Measurements from ENCODE around the gene CNTNAP5. TPM values are rescaled to one million over a fixed set of nuclear protein-coding genes. Genes with fewer than 3 reads are reported as not detected.

CNTNAP5 gene
- total RNA-seq, 1 donor from 2014 or later, result not detected

DNA sequence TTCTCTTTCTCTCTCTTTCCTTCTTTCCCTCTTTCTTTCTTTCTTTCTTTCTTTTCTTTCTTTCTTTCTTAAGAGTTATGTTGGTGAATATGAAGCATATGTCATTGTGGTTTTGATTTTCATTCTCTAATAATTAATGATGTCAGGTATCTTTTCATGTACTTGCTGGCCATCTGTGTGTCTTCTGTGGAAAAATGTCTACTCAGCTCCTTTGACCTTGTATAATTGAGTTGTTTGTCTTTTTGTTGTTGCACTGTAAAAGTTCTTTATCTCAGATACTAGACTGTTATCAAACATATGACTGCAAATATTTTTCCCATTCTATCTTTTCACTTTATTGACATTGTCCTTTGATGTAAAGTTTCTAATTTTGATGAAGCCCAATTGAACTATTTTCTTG lies 645.1 kb downstream of the CNTNAP5 start:
- intact Hi-C loops (cut with micrococcal nuclease), result no loop called here

DNA sequence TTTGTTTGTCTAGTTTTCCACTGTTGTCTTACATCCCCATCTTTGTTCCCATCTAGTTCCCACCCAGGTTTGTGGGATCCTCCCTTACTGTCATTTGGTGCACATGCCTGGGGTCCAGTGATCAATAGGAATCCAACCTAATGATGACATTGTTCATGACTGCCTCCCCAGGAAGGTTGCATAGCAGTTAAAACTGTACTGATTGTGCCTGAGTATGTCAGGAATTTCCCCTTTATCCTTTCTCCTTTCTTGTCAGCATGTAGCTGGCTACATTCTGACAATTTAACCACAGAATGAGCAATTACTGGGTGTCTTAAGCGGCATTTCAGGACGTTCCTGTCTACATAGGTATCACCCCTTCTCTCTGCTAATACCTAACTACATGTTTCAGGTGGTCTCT lies 653.0 kb downstream of the CNTNAP5 start:
- intact Hi-C loops (cut with micrococcal nuclease), result no loop called here

DNA sequence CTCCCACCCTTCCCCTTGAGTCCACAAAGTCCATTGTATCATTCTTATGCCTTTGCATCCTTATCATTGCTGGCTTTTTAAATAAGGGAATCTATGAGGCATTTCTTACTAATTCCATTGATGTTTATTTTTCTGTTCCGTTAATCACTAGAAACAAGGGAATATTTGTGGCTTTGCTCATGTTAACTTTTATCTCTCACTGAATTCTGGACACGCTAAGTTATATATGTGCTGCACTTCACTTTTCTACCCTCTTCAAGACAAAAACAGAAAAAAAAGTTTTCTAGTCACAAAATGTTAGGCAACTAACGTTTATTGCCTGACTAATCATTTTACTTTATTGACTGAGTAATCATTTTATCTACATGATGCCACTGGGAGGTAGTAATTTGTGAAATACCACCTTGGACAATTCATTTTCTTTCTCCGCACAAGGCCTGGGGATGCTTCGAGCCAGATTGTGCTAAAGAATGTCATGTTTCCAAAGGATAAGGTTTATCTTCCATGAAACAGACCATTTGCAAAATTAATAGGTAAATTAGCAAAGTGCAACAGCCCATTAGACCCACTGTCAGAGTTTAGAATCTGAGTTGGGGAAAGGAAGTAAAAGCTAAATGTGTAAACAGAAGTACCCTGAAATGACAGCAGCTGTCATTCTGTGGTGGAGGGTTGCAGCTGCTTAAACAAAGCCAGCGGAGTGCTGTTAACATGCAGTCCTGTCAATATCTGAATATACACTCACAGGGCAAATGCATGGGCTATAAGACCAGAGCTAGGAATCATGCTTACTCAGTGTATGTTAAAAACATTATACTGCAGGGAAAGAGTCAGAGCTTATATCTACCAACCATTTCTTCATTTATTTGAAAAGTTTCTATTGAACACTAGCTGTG lies 658.7 kb downstream of the CNTNAP5 start:
- intact Hi-C loops (cut with micrococcal nuclease), result no loop called here

DNA sequence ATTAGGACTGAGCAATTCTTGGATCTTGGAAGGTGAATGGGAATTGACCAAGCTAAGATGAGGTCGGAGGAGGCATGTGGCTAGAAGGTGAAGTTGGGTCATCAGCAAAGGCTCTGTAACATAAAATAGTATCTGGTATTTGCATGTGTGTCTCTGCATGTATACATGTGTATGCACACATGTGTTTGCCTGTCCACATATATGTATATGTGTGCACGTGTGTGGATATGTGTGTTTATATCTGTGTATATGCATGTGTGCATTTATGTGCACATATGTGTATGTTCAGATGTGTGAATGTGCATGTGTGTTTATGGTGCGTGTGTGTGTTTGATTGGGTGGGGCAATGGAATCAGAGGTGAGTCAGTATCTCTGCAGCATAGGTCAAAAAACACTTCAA lies 664.3 kb downstream of the CNTNAP5 start:
- intact Hi-C loops (cut with micrococcal nuclease), result no loop called here

DNA sequence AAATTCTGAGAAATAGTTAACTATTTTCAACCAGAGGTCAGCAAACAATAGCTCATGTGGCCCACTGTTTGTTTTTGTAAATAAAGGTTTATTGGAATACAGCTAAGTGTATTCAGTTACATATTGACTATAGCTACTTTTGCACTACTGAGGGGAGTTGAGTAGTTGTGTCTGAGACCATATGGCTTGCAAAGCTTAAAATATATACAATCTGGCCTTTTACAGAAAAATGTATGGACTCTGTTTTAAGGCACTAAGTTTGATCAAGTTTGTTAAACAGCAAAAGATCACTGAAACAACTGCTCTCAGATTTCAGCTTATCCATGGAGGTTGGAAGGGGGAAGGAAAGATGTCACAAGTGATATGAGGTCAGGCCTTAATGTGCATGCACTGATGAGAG lies 667.1 kb downstream of the CNTNAP5 start:
- intact Hi-C loops (cut with micrococcal nuclease), result no loop called here

DNA sequence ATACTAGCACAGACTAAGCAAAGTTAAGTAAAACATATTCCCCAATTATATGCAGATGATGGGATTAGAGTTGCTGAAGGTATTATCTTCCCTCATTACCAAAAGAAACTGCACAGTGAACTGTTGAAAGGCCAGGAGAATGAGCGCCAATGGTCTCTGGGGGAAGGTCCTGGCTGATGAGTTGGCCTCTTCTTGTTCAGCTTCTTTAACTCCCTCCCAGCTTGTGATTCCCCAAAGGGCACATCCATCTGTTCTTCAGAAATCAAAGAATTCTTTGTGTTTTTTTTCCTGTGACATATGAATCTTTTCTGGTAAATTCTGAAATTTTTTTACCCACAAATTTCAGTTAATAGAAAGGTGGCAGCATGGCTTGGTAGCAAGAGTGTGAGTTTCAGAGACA lies 667.6 kb downstream of the CNTNAP5 start:
- intact Hi-C loops (cut with micrococcal nuclease), result no loop called here

DNA sequence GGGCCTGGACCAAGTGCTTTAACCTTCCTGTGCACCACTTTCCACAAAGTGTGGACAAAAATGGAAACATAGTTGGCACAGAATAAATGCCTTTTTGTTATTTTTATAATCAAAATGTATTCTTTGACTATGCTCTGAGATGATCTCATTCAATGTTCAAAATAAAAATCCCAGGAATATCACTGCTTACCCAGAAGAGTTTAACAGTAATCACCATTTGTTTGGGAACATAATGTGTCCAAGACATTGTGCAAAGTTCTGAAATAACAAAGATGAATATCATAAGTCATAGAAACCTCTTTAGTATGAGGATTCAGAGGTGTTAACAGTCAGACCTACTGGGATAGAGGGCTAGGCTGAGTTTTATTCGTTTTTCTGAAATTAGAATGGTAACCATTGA lies 668.1 kb downstream of the CNTNAP5 start:
- intact Hi-C loops (cut with micrococcal nuclease), result no loop called here

DNA sequence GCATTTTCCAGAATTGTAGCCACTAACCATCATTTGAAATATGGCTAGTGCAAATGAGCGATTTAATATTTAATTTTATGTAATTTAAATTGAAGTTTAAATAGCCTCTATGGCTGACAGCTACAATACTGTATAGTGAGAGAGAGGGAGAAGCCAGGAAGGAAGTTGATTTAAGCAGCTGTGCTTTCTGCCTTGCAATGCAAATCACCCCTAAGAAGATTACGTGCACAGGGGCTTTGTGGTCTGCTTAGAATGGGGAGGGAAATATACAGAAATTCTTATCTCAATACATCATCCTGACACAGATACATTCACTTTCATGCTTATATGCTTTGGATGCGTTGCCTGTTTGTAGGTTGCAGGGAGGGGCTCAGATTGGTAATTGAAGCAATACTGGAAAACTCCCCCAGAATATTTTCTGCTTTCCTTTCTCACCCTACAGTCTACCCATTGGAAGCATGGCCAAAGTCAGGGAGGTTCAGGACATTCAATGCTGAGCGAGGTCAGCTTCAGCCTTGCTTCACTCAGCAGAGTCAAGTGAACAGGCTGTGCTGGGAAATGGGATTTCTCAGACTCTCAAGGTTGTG lies 674.0 kb downstream of the CNTNAP5 start:
- intact Hi-C loops (cut with micrococcal nuclease), result no loop called here

DNA sequence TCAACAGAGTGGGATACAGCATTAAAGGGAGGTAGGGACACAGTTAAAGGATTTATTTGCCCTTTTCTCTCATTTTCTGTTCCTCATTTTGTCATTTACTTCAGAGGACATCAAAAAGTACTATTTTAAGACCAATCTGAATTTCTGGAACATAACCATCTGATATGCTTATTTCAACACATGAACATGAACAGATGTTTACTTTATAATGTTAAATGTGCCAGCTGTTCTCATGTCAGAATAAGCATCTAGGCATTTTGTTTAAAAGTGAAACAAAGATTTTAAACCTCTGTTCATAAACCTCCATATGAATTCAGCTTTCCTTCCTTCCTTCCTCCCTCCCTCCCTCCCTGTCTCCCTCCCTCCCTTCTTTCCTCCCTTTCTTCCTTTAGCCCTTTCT lies 677.7 kb downstream of the CNTNAP5 start:
- intact Hi-C loops (cut with micrococcal nuclease), result no loop called here

DNA sequence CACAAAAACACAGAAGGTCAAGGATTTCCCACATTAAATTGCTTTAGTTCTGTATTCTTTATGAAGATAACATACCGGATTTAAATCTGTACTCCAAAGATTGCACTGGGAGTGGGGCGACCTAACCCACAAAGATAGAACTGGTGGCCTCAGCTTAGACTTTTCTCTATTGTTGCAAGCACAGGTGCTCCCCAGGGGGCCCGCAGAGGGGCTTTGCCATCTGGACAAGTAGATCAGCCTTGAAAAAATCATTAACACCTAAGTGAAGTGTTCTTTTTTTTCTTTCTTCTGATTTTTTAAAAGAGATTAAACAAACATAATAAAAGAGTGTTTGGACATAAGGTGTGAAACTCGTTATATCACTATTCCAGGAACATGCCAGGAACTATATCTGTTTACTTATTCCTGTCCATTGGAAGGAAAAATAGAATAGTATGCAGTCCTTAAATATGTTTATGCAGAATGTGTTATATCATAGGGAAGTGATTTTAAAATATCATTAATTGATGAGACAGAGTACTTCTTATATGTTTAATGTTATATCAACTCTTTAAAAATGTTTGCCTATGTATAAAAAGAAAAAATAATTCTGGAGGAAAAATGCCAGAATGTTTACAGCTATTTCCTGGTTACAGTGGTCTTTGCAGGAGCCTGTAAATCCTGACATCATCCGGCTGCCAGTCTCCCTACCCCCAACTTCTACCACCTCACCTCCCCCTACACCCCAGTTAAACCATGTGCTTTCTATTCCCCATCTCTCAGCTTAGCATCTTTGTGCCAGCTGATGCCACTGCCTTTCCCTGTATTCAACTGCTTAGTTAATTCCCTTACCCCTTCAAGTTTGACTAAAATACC lies 679.2 kb downstream of the CNTNAP5 start:
- intact Hi-C loops (cut with micrococcal nuclease), result no loop called here

DNA sequence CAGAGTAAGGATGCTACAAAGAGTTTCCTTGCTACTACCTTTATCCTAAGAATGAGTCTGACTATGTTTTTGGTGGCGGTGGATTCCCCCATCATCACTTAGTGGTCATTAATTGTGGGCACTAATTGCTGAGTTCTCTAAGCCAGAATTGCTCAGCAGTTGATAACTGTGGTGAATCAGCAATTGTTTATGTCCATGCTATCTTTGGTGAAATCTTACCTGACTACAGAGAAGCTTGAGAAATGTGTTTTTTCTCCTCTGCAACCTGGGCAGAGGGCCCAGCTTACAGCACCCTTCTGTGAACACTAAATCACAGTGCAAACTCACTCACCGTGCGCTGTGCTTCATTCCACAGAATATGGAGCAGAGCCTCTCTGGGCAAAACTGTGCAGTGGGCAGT lies 683.6 kb downstream of the CNTNAP5 start:
- intact Hi-C loops (cut with micrococcal nuclease), result no loop called here

DNA sequence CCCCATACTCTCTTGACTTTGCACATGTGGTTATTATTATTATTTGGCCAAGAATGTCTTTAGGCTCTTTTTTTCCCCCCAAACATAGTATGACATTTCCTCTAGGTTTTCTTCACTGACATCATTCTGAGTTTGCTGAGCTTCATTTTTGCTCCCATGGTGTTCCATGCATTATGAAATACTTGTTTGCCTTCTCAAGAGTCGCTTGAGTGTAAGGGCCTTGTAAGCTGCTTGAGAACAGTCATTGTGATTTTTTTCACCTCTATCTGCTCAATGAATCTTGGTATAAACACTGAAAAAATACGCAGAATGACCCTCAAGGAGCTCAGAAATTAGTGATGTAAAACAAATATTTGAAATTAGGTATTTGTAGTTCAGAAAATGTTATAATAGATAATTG lies 688.9 kb downstream of the CNTNAP5 start:
- intact Hi-C loops (cut with micrococcal nuclease), result no loop called here

DNA sequence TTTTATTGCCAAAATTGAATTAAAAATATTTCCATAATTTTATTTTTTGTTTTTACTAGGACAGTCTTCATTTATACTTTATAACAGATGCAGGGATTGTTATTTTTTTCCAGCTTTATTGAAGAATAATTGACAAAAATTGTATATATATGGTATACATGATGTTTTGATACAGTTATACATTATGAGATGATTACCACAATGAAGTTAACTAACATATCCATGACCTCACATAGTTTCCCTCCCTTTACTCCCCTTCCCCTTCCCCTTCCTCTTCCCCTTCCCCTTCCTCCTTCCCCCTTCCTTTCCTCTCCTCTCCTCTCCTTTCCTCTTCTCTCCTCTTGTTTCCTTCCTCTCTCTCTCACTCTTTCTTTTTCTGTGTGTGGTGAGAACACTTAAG lies 700.1 kb downstream of the CNTNAP5 start:
- intact Hi-C loops (cut with micrococcal nuclease), result no loop called here

DNA sequence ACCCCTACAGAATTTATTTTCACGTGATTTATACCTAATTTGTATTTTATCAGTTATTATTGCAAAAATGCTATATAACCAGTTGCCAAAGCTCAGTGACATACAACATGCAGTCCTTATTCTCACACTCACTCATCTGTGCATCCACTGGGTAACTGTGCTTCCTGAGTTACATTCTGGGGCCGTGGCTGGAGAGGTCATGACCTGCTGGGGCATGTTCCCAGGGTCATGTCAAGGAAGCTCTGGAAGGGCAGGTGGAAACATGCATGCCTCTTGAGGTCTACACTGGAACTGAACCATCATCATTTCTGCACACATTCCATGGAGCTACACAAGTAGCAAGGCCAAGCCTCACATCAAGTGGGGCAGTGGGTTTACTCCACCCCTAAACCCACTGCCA lies 715.5 kb downstream of the CNTNAP5 start:
- intact Hi-C loops (cut with micrococcal nuclease), result no loop called here

DNA sequence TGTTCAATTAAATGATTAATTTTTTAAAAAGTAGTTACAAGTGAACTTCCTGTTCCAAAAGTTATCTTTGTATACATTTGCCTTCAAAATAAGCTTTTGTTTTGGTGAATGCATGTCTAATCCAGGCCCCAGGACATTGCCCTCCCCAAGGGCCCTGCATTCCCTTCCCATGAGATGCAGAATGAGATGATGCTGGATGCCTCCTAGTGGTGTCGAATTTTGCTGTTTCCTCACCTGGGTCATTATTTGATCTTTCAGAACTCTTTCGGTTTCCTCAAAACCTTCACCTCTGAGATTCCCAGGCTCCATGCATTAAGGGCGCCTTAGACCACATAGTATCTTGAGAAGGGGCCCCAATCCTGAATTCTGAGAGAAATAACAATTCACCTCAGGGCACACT lies 728.8 kb downstream of the CNTNAP5 start:
- intact Hi-C loops (cut with micrococcal nuclease), result no loop called here

DNA sequence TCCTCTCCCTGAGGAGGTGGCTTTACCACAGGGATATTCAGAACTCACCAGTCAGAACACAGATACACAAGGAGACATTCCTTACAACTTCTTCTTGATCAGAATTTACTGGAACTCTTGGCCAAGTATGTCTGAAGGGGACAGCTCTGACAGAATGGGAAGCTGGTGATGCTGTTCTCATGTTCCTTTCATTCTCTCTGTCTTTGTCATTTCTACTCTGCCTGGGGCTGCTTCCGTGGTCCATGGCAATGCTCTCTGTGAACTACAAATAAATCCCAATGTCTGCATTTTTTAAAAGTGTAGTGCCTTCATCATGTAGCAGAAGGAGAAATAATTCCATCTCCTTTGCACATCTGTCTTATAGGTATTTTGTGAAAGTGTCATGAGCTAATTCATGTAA lies 730.3 kb downstream of the CNTNAP5 start:
- intact Hi-C loops (cut with micrococcal nuclease), result no loop called here

DNA sequence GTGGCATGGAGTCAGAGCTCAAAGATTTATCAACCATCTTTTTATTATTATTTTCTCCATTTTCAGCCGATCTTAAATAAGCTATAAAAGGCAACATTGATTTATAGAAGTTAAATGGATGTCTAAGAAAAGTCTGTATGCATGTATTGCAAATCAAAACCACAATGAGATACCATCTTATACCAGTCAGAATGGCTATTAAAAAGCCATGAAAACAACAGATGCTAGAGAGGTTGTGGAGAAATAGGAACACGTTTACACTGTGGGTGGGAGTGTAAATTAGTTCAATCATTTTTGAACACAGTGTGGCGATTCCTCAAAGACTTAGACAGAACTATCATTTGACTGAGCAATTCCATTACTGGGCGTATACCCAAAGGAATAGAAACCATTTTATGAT lies 731.0 kb downstream of the CNTNAP5 start:
- intact Hi-C loops (cut with micrococcal nuclease), result no loop called here

DNA sequence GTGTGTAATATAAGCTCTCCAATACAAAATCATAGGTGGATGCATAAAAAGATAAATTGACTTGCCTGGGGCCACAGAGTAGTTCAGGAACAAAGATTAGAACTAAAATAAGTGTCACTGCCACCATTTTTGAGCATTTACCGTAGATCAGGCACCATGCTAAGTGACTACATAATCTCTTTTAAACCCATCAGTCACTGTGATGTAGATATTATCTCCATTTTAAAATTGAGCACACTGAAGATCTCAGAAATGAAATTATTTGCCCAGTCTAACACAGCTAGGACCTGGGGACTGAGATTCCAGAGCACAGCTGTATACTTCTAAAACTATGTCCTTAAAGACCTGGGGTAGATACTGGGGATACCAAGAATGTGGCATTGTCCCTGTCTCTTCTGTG lies 737.3 kb downstream of the CNTNAP5 start:
- intact Hi-C loops (cut with micrococcal nuclease), result no loop called here

DNA sequence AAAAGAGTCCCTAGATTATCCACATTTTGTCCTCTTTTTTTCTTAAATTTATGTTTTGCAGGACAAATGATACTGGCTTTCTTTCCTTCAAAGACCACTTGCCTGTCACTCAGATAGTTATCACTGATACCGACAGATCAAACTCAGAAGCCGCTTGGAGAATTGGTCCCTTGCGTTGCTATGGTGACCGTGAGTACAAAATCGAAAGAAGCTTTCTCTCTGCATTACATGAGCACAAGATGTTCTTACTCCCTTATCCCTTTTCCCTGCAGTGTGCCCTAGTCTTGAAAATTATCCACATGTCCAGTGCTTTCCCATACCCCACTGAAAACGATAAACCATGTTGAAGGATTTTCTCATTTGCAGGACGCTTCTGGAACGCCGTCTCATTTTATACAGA lies 738.5 kb downstream of the CNTNAP5 start:
- intact Hi-C loops (cut with micrococcal nuclease), result no loop called here

DNA sequence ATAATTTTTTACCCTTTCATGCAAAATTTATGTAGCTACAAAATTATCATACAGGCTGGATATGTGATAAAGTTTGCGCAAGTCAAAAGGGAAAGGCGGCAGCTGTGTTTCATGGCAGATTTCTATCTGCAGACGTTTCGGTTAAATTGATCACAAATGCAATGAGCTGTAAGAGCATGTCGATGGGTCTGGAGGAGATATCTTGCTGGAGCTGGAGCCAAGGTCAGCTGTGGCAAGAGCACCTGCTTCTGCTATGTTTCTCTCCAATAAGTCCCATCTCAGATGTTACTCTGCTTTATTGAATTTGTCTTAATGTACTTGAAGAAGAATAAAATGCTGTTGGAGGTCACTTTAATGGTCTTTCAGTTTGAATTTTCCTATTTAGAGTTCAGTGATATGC lies 749.7 kb downstream of the CNTNAP5 start:
- intact Hi-C loops (cut with micrococcal nuclease), result no loop called here

DNA sequence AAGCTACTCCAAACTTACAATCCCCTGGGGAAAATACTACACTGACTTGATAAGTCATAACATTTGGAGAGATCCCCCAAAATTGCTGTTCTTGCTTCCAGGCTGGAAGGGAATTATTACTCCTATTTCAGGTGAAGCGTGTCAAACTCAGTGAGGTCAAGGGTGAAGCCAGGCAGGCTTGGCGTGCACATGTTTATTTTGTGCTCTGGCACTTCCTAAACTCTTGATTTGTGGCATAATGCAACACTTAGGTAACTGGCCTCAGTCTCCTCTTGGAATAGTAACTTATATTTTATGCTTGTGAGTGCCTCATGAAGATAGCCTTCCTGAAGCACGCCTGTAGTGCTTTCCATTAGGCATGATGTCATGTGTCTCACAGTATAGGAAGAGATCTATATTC lies 751.2 kb downstream of the CNTNAP5 start:
- intact Hi-C loops (cut with micrococcal nuclease), result no loop called here

DNA sequence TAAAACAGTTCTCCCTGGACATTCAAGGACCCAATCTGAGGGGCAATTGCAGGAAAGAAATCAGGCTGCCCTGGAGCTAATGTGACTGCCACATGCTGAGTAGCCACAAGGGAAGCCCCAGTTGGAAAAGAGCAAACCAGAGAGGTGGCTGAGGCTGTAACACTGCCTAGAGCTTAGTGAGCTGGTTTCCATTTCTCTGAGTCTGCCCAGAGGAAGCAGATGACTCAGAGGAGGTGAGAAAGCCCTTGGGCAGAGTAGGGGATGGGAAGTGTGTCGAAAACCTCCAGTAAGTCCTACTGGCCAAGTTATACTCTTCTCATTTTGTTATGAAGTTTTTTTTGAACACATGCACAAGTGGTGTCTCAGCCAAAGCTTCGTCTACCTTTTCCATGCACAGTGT lies 753.0 kb downstream of the CNTNAP5 start:
- intact Hi-C loops (cut with micrococcal nuclease), result no loop called here
